CD4-positive, alpha-beta T cell treated with Interleukin-6 at 100 ng/mL for 8 hours (primary cell): ENCODE results near the gene TMA16.
"Not testable (repeated sequence)": the region's sequence is repeated elsewhere in the genome, so short reads cannot be mapped to it uniquely, and the experiment has no call there.

ENCODE experiments used
- DNase-seq: peaks from one replicate; pipeline ENCODE4 v3.0.0-alpha.2; 2020; ENCODE audit warnings: mixed read lengths, low spot score

The TMA16 gene

GRCh38 chr4:163494360-163495241 lies at the start of gene TMA16:
TMA16 (plus strand) TSS chr4:163494690; CDS start chr4:163494802, 112 bp downstream.
- peak; percentile 68 for DNase-seq

GRCh38 chr4:163447023-163447422 lies 47.5 kb upstream of the TMA16 start:
- DNase-seq, result not testable (repeated sequence)

GRCh38 chr4:163447481-163447880 lies 47.0 kb upstream of the TMA16 start:
- no peak for DNase-seq

GRCh38 chr4:163448540-163449203 lies 45.8 kb upstream of the TMA16 start:
- DNase-seq, result no peak

- DNase-seq, result no peak
These were observed 31.9 kb upstream of the TMA16 start for GRCh38 chr4:163462556-163462955.

GRCh38 chr4:163467082-163467770 lies 27.3 kb upstream of the TMA16 start:
- no peak for DNase-seq

GRCh38 chr4:163470391-163470790 lies 24.1 kb upstream of the TMA16 start:
- no peak for DNase-seq

- DNase-seq, result no peak
These were observed 21.4 kb upstream of the TMA16 start for GRCh38 chr4:163473130-163473529.

GRCh38 chr4:163473576-163473975 lies 20.9 kb upstream of the TMA16 start, which contains the start of gene TKTL2:
TKTL2 (minus strand) TSS chr4:163473754; CDS start chr4:163473734, 20 bp downstream.
- no peak for DNase-seq

- no peak for DNase-seq
These were observed 20.5 kb upstream of the TMA16 start for GRCh38 chr4:163474027-163474426.

- no peak for DNase-seq
These were observed 17.6 kb upstream of the TMA16 start for GRCh38 chr4:163476761-163477438.

- DNase-seq, result no peak
These were observed 12.3 kb upstream of the TMA16 start for GRCh38 chr4:163482190-163482589.

GRCh38 chr4:163484906-163485305 lies 9.6 kb upstream of the TMA16 start:
- DNase-seq, result peak; percentile 39

- DNase-seq, result no peak
These were observed 8.9 kb upstream of the TMA16 start for GRCh38 chr4:163485589-163485988.

GRCh38 chr4:163486321-163486720 lies 8.2 kb upstream of the TMA16 start:
- DNase-seq, result no peak

- DNase-seq, result no peak
These were observed 4.6 kb upstream of the TMA16 start for GRCh38 chr4:163489929-163490328.

- DNase-seq, result no peak
These were observed 1.5 kb upstream of the TMA16 start for GRCh38 chr4:163492951-163493504.

- DNase-seq, result no peak
These were observed 689 bp upstream of the TMA16 start for GRCh38 chr4:163493643-163494359.

- DNase-seq, result peak; percentile 6
These were observed 1.4 kb downstream of the TMA16 start for GRCh38 chr4:163495900-163496299.

- no peak for DNase-seq
These were observed 6.1 kb downstream of the TMA16 start for GRCh38 chr4:163500586-163500985.

GRCh38 chr4:163505374-163505773 lies 10.9 kb downstream of the TMA16 start:
- no peak for DNase-seq
